ENCODE results near the gene VASP. TPM values are rescaled to one million over a fixed set of nuclear protein-coding genes. Genes with fewer than 3 reads are reported as not detected.

VASP gene
- total and polyA plus RNA-seq, 2 donors (not counting 1 experiment from before 2014, with no cell fraction given): 40.3 to 67.9 TPM

- peaks cover 44% of the 10 kb centered on the region for H3K79me2 ChIP-seq (ENCODE audit: control insufficient read depth, insufficient read depth, low read length)
- no peaks in the 10 kb centered on the region for H3K27me3 ChIP-seq (ENCODE audit: control insufficient read depth, insufficient read depth, low read length)
- H3K36me3 ChIP-seq (ENCODE audit: control insufficient read depth, insufficient read depth, low read length): no peaks in the 10 kb centered on the region
- peaks cover 10% of the 10 kb centered on the region for H3K4me1 ChIP-seq (ENCODE audit: control insufficient read depth, extremely low read depth, insufficient read depth, low read length)
- H3K27ac ChIP-seq (ENCODE audit: insufficient read depth, low read length): no peak overlapping the region
- H3K9ac ChIP-seq (ENCODE audit: insufficient read depth, low read length): no peak overlapping the region
- no peak for DNase-seq (ENCODE audit: low read depth in 2 of 2)
- no peak overlapping the region for H3K4me2 ChIP-seq (ENCODE audit: extremely low read depth, insufficient read depth, low read length)
- no peak overlapping the region for H2AFZ ChIP-seq (ENCODE audit: low read length)
- H3K4me3 ChIP-seq (replicated peaks in 1 of 4; ENCODE audit: control extremely low read depth in 1 of 4, insufficient read depth in 1 of 4, low read depth in 3 of 4, low read length in 4 of 4): no peak overlapping the region
- H3K9me3 ChIP-seq (ENCODE audit: control insufficient read depth, insufficient read depth, low read depth, low read length): no peaks in the 10 kb centered on the region
- TF ChIP-seq EZH2 (IDR thresholded peaks at IDR 0.05; ENCODE audit: low read length, missing control alignments) (no peak), CTCF (conservative IDR thresholded peaks at IDR 0.05 in 1 of 2, IDR thresholded peaks at IDR 0.05 in 1 of 2; ENCODE audit: low read depth in 1 of 2, low read length in 2 of 2) (no peak)
- H4K20me1 ChIP-seq (ENCODE audit: control insufficient read depth, extremely low read depth, insufficient read depth, low read length): no peaks in the 10 kb centered on the region
Observed at GRCh38 chr19:45475537-45476291, 31.6 kb upstream of the VASP start.

GRCh38 chr19:45476304-45476703 is 31.0 kb upstream of the VASP start:
- H3K27ac ChIP-seq (ENCODE audit: insufficient read depth, low read length): no peak overlapping the region

GRCh38 chr19:45477186-45477585 is 30.1 kb upstream of the VASP start:
- H3K4me2 ChIP-seq (ENCODE audit: extremely low read depth, insufficient read depth, low read length): peak overlapping the region; percentile 46
- H3K27me3 ChIP-seq (ENCODE audit: control insufficient read depth, insufficient read depth, low read length): no peaks in the 10 kb centered on the region
- H2AFZ ChIP-seq (ENCODE audit: low read length): no peak overlapping the region
- peak overlapping the region; percentile 40 for H3K27ac ChIP-seq (ENCODE audit: insufficient read depth, low read length)
- H3K79me2 ChIP-seq (ENCODE audit: control insufficient read depth, insufficient read depth, low read length): peaks cover 36% of the 10 kb centered on the region
- H3K36me3 ChIP-seq (ENCODE audit: control insufficient read depth, insufficient read depth, low read length): no peaks in the 10 kb centered on the region
- no peaks in the 10 kb centered on the region for H4K20me1 ChIP-seq (ENCODE audit: control insufficient read depth, extremely low read depth, insufficient read depth, low read length)
- H3K9me3 ChIP-seq (ENCODE audit: control insufficient read depth, insufficient read depth, low read depth, low read length): no peaks in the 10 kb centered on the region
- DNase-seq (ENCODE audit: low read depth in 2 of 2): no peak
- H3K4me1 ChIP-seq (ENCODE audit: control insufficient read depth, extremely low read depth, insufficient read depth, low read length): peaks cover 8% of the 10 kb centered on the region
- H3K4me3 ChIP-seq (replicated peaks in 1 of 4; ENCODE audit: control extremely low read depth in 1 of 4, insufficient read depth in 1 of 4, low read depth in 3 of 4, low read length in 4 of 4): no peak overlapping the region
- TF ChIP-seq CTCF (conservative IDR thresholded peaks at IDR 0.05 in 1 of 2, IDR thresholded peaks at IDR 0.05 in 1 of 2; ENCODE audit: low read depth in 1 of 2, low read length in 2 of 2) (no peak), EZH2 (IDR thresholded peaks at IDR 0.05; ENCODE audit: low read length, missing control alignments) (no peak)
- H3K9ac ChIP-seq (ENCODE audit: insufficient read depth, low read length): no peak overlapping the region

More at GRCh38 chr19:45476304-45476703, 31.0 kb upstream of the VASP start:
- no peak overlapping the region for H3K4me3 ChIP-seq (replicated peaks in 1 of 4; ENCODE audit: control extremely low read depth in 1 of 4, insufficient read depth in 1 of 4, low read depth in 3 of 4, low read length in 4 of 4)
- H3K36me3 ChIP-seq (ENCODE audit: control insufficient read depth, insufficient read depth, low read length): no peaks in the 10 kb centered on the region
- no peak for TF ChIP-seq EZH2 (IDR thresholded peaks at IDR 0.05; ENCODE audit: low read length, missing control alignments)
- no peak for TF ChIP-seq CTCF (conservative IDR thresholded peaks at IDR 0.05 in 1 of 2, IDR thresholded peaks at IDR 0.05 in 1 of 2; ENCODE audit: low read depth in 1 of 2, low read length in 2 of 2)
- peaks cover 39% of the 10 kb centered on the region for H3K79me2 ChIP-seq (ENCODE audit: control insufficient read depth, insufficient read depth, low read length)
- H4K20me1 ChIP-seq (ENCODE audit: control insufficient read depth, extremely low read depth, insufficient read depth, low read length): no peaks in the 10 kb centered on the region
- H3K27me3 ChIP-seq (ENCODE audit: control insufficient read depth, insufficient read depth, low read length): no peaks in the 10 kb centered on the region
- H3K9me3 ChIP-seq (ENCODE audit: control insufficient read depth, insufficient read depth, low read depth, low read length): no peaks in the 10 kb centered on the region
- no peak overlapping the region for H2AFZ ChIP-seq (ENCODE audit: low read length)
- no peak for DNase-seq (ENCODE audit: low read depth in 2 of 2)
- H3K4me2 ChIP-seq (ENCODE audit: extremely low read depth, insufficient read depth, low read length): peak overlapping the region; percentile 23
- peaks cover 10% of the 10 kb centered on the region for H3K4me1 ChIP-seq (ENCODE audit: control insufficient read depth, extremely low read depth, insufficient read depth, low read length)
- no peak overlapping the region for H3K9ac ChIP-seq (ENCODE audit: insufficient read depth, low read length)

Measured in fibroblast of lung (primary cell).